OCI-LY1 (cell line): ENCODE measurements around the gene MRTFB.

Experiments
- H2AFZ ChIP-seq: fragments of 200-600 bp; sonication (generic), shearing (Covaris generic); 2 replicates; pipeline ENCODE4 v1.6.0; 2014; ENCODE audit warnings: antibody characterized with exemption, mild to moderate bottlenecking, low read length
- H3F3A ChIP-seq: fragments of 200-600 bp; sonication (generic), shearing (Covaris generic); 2 replicates; pipeline ENCODE4 v1.6.0; 2014; ENCODE audit warnings: mild to moderate bottlenecking, antibody characterized with exemption, low read length, moderate library complexity; ENCODE audit not compliant: insufficient read depth
- H3K27ac ChIP-seq: fragments of 200-600 bp; sonication (generic); 2 replicates; pipeline ENCODE4 v1.5.1; 2014; ENCODE audit warnings: low read length, mixed run types, mild to moderate bottlenecking, low read depth; ENCODE audit not compliant: poor library complexity, severe bottlenecking
- H3K27me3 ChIP-seq: fragments of 200-600 bp; sonication (generic); 2 replicates; pipeline ENCODE4 v1.6.0; 2014; ENCODE audit warnings: antibody characterized with exemption, mild to moderate bottlenecking, low read length, moderate library complexity; ENCODE audit not compliant: insufficient read depth
- H3K36me3 ChIP-seq: fragments of 200-600 bp; sonication (generic); 2 replicates; pipeline ENCODE4 v1.6.1; 2014; ENCODE audit warnings: mild to moderate bottlenecking, antibody characterized with exemption, low read length, moderate library complexity, mixed read lengths; ENCODE audit not compliant: insufficient read depth
- H3K4me1 ChIP-seq: fragments of 200-600 bp; sonication (generic); 2 replicates; pipeline ENCODE4 v1.5.1; 2014; ENCODE audit warnings: mild to moderate bottlenecking, low read length, moderate library complexity; ENCODE audit not compliant: insufficient read depth, severe bottlenecking
- H3K4me2 ChIP-seq: fragments of 200-600 bp; sonication (generic), shearing (Covaris generic); 2 replicates; pipeline ENCODE4 v1.6.1; 2014; ENCODE audit warnings: low read length
- H3K4me3 ChIP-seq: fragments of 200-600 bp; sonication (generic); 2 replicates; pipeline ENCODE4 v1.5.1; 2014; ENCODE audit warnings: low read length, low read depth, mild to moderate bottlenecking, mixed read lengths; ENCODE audit not compliant: poor library complexity, severe bottlenecking
- H3K79me2 ChIP-seq: fragments of 200-600 bp; shearing (Covaris generic); 2 replicates; pipeline ENCODE4 v1.6.1; 2016; ENCODE audit warnings: mixed run types, low read length, mixed read lengths; ENCODE audit not compliant: insufficient read depth
- H3K9ac ChIP-seq: fragments of 200-600 bp; sonication (generic), shearing (Covaris generic); 2 replicates; pipeline ENCODE4 v1.6.1; 2014; ENCODE audit warnings: mild to moderate bottlenecking, low read length, mixed read lengths
- H3K9me2 ChIP-seq: fragments of 200-600 bp; sonication (generic), shearing (Covaris generic); 2 replicates; pipeline ENCODE4 v1.6.1; 2014; ENCODE audit warnings: low read depth, mild to moderate bottlenecking, low read length, mixed read lengths
- H3K9me3 ChIP-seq: fragments of 200-600 bp; shearing (Covaris generic); 2 replicates; pipeline ENCODE4 v1.6.1; 2014; ENCODE audit warnings: low read length, mixed read lengths
- H4K20me1 ChIP-seq: fragments of 200-600 bp; sonication (generic), shearing (Covaris generic); 2 replicates; pipeline ENCODE4 v1.6.0; 2016; ENCODE audit warnings: mild to moderate bottlenecking, low read length; ENCODE audit not compliant: insufficient read depth
- CTCF ChIP-seq: fragments of 200-600 bp; sonication (generic), shearing (Covaris generic); IDR thresholded peaks from 2 replicates; pipeline ENCODE4 v1.5.1; 2017; ENCODE audit warnings: mild to moderate bottlenecking, antibody characterized with exemption, low read length, moderate library complexity, mixed read lengths
- EZH2 ChIP-seq: fragments of 200-600 bp; sonication (generic), shearing (Covaris generic); IDR thresholded peaks from 2 replicates; pipeline ENCODE4 v1.8.0; 2017; ENCODE audit warnings: borderline replicate concordance, mixed run types, mild to moderate bottlenecking, antibody characterized with exemption, low read length, moderate library complexity, mixed read lengths

The MRTFB gene

GRCh38 chr16:14026572-14027285, 44.4 kb upstream of the MRTFB start:
- H3K4me2 ChIP-seq = no peak overlapping the region
- H3K9ac ChIP-seq = no peak overlapping the region
- TF ChIP-seq CTCF = no peak
- no peak for TF ChIP-seq EZH2
- no peaks in the 10 kb centered on the region; the same call in 1 of the 2 replicates for H3K27me3 ChIP-seq
- no peaks in the 10 kb centered on the region for H3F3A ChIP-seq
- no peaks in the 10 kb centered on the region for H3K36me3 ChIP-seq
- no peak overlapping the region for H2AFZ ChIP-seq
- H4K20me1 ChIP-seq = no peaks in the 10 kb centered on the region
- no peaks in the 10 kb centered on the region for H3K79me2 ChIP-seq
- peaks cover 4% of the 10 kb centered on the region; the same call in 1 of the 2 replicates for H3K9me3 ChIP-seq
- H3K9me2 ChIP-seq = no peaks in the 10 kb centered on the region
- H3K27ac ChIP-seq = no peak overlapping the region
- no peaks in the 10 kb centered on the region for H3K4me1 ChIP-seq
- no peak overlapping the region for H3K4me3 ChIP-seq

- Histone ChIP-seq H3K4me3 (no peak overlapping the region), H3K27me3 (no peaks in the 10 kb centered on the region; the same call in 1 of the 2 replicates), H3K9me2 (no peaks in the 10 kb centered on the region), H3K4me1 (no peaks in the 10 kb centered on the region), H2AFZ (no peak overlapping the region), H3K9ac (no peak overlapping the region), H3K36me3 (no peaks in the 10 kb centered on the region), H3F3A (no peaks in the 10 kb centered on the region), H3K27ac (no peak overlapping the region), H3K9me3 (peaks cover 7% of the 10 kb centered on the region), H3K4me2 (no peak overlapping the region), H4K20me1 (no peaks in the 10 kb centered on the region), H3K79me2 (no peaks in the 10 kb centered on the region)
- TF ChIP-seq EZH2 = no peak
- no peak for TF ChIP-seq CTCF
Observed at GRCh38 chr16:14028202-14028601, 42.9 kb upstream of the MRTFB start.

GRCh38 chr16:14029658-14030057, 41.5 kb upstream of the MRTFB start:
- Histone ChIP-seq H3K4me1 (no peaks in the 10 kb centered on the region), H3K27ac (no peak overlapping the region), H4K20me1 (no peaks in the 10 kb centered on the region), H3K9me2 (no peaks in the 10 kb centered on the region), H3K9ac (no peak overlapping the region), H3K4me2 (no peak overlapping the region), H3K27me3 (no peaks in the 10 kb centered on the region; the same call in 1 of the 2 replicates), H2AFZ (no peak overlapping the region), H3F3A (no peaks in the 10 kb centered on the region), H3K36me3 (no peaks in the 10 kb centered on the region), H3K9me3 (peaks cover 7% of the 10 kb centered on the region), H3K4me3 (no peak overlapping the region), H3K79me2 (no peaks in the 10 kb centered on the region)
- no peak for TF ChIP-seq CTCF
- TF ChIP-seq EZH2 = no peak
